KMS-11 (cell line): ENCODE measurements around the gene SND1.

Experiments used
- H2AFZ ChIP-seq: fragments of 200-600 bp; sonication (generic); 2 replicates; pipeline ENCODE4 v1.6.1; 2016; ENCODE audit warnings: antibody characterized with exemption, mixed run types, low read depth
- H3K27ac ChIP-seq: fragments of 200-600 bp; sonication (generic); 2 replicates; pipeline ENCODE4 v1.6.1; 2016; ENCODE audit warnings: mild to moderate bottlenecking, mixed run types
- H3K27me3 ChIP-seq: fragments of 200-600 bp; sonication (generic); 2 replicates; pipeline ENCODE4 v1.6.1; 2017; ENCODE audit warnings: mild to moderate bottlenecking, low read depth, mixed run types, moderate library complexity; ENCODE audit not compliant: insufficient read depth
- H3K36me3 ChIP-seq: fragments of 200-600 bp; sonication (generic); 2 replicates; pipeline ENCODE4 v1.6.1; 2017; ENCODE audit warnings: mild to moderate bottlenecking, mixed run types; ENCODE audit not compliant: insufficient read depth
- H3K4me1 ChIP-seq: fragments of 200-600 bp; sonication (generic); 2 replicates; pipeline ENCODE4 v1.6.1; 2016; ENCODE audit warnings: mild to moderate bottlenecking, low read depth, mixed run types; ENCODE audit not compliant: poor library complexity, severe bottlenecking
- H3K4me2 ChIP-seq: fragments of 200-600 bp; sonication (generic); 2 replicates; pipeline ENCODE4 v1.7.0; 2016; ENCODE audit warnings: mild to moderate bottlenecking, mixed run types
- H3K4me3 ChIP-seq: fragments of 200-600 bp; sonication (generic); IDR thresholded peaks from 2 replicates; pipeline ENCODE4 v1.6.1; 2017; ENCODE audit warnings: low read depth, low read length, mixed read lengths; ENCODE audit not compliant: insufficient read depth
- H3K79me2 ChIP-seq: fragments of 200-600 bp; sonication (generic); 2 replicates; pipeline ENCODE4 v1.6.1; 2016; ENCODE audit warnings: low read depth, mixed run types; ENCODE audit not compliant: insufficient read depth
- H3K9ac ChIP-seq: fragments of 200-600 bp; sonication (generic); 2 replicates; pipeline ENCODE4 v1.6.1; 2016; ENCODE audit warnings: mild to moderate bottlenecking, mixed run types
- H4K20me1 ChIP-seq: fragments of 200-600 bp; sonication (generic); 2 replicates; pipeline ENCODE4 v1.6.1; 2016; ENCODE audit warnings: mild to moderate bottlenecking, mixed run types; ENCODE audit not compliant: insufficient read depth
- CTCF ChIP-seq: fragments of 200-600 bp; sonication (generic); conservative IDR thresholded peaks from 2 replicates; pipeline ENCODE4 v1.6.1; 2017; ENCODE audit warnings: low read depth, mild to moderate bottlenecking, antibody characterized with exemption, low read length, moderate library complexity, mixed read lengths

SND1 gene

DNA sequence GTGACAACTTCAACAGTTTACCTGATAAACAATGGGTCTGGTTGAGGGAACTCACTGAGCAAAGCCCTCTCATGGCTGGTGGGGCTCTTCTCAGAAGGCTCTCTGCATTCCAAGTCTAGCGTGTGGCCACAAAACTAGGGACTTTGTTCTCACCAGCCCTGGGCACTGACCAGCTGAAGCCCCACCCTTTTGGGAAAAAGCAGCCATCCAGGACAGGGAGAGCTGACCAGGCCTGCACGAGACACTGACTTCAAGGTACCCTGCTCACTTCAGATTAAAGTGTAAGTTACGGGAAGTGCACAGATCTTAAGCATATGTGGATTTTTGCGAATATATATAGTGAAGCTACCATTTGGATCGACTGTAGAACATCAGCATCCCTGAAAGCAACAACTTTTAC is 446.6 kb downstream of the SND1 start:
- H3K9ac ChIP-seq, result no peak overlapping the region
- H3K4me1 ChIP-seq, result no peaks in the 10 kb centered on the region
- H2AFZ ChIP-seq, result no peak overlapping the region
- H4K20me1 ChIP-seq, result no peaks in the 10 kb centered on the region
- TF ChIP-seq CTCF, result no peak
- no peak overlapping the region for H3K4me3 ChIP-seq
- no peaks in the 10 kb centered on the region for H3K79me2 ChIP-seq
- no peak overlapping the region for H3K27ac ChIP-seq
- no peaks in the 10 kb centered on the region for H3K36me3 ChIP-seq
- H3K27me3 ChIP-seq, result no peaks in the 10 kb centered on the region
- no peak overlapping the region for H3K4me2 ChIP-seq

DNA sequence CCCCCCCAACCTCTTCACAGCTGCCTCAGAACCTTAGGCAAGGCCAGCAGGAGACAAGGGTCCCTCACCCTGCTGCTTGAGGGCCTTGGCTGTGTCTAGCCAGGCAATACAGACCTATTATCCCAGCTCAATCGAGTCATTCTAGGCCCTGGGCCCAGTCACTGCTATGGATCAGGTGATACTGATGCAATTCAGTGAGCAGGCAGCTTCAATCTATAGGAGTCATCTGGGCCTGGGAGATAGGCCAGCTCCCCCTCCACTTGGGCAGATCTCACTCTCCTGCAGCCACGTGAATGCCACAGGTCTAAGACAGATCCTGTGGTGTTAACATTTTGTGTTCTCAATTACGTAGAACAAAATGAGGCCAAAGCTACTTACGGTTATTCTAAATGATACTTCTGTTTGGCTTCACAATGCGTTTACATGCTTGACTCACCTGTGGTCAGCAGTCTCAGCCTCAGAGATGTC is 447.2 kb downstream of the SND1 start:
- H3K4me2 ChIP-seq, result no peak overlapping the region
- H3K27ac ChIP-seq, result no peak overlapping the region

GRCh38 chr7:128100225-128100948 is 448.4 kb downstream of the SND1 start:
- H3K4me1 ChIP-seq, result no peaks in the 10 kb centered on the region
- H3K27ac ChIP-seq, result no peak overlapping the region
- H3K4me2 ChIP-seq, result no peak overlapping the region
- H3K4me3 ChIP-seq, result no peak overlapping the region
- H3K27me3 ChIP-seq, result no peaks in the 10 kb centered on the region
- no peaks in the 10 kb centered on the region for H3K79me2 ChIP-seq
- no peak overlapping the region for H3K9ac ChIP-seq
- no peak for TF ChIP-seq CTCF
- H3K36me3 ChIP-seq, result no peaks in the 10 kb centered on the region
- no peaks in the 10 kb centered on the region for H4K20me1 ChIP-seq
- no peak overlapping the region for H2AFZ ChIP-seq

More for the DNA sequence above, 447.2 kb downstream of the SND1 start:
- no peaks in the 10 kb centered on the region for H3K36me3 ChIP-seq
- H3K79me2 ChIP-seq, result no peaks in the 10 kb centered on the region
- no peak overlapping the region for H3K4me3 ChIP-seq
- no peaks in the 10 kb centered on the region for H3K27me3 ChIP-seq
- no peaks in the 10 kb centered on the region for H3K4me1 ChIP-seq
- no peak overlapping the region for H2AFZ ChIP-seq
- no peak for TF ChIP-seq CTCF
- no peaks in the 10 kb centered on the region for H4K20me1 ChIP-seq
- H3K9ac ChIP-seq, result no peak overlapping the region

DNA sequence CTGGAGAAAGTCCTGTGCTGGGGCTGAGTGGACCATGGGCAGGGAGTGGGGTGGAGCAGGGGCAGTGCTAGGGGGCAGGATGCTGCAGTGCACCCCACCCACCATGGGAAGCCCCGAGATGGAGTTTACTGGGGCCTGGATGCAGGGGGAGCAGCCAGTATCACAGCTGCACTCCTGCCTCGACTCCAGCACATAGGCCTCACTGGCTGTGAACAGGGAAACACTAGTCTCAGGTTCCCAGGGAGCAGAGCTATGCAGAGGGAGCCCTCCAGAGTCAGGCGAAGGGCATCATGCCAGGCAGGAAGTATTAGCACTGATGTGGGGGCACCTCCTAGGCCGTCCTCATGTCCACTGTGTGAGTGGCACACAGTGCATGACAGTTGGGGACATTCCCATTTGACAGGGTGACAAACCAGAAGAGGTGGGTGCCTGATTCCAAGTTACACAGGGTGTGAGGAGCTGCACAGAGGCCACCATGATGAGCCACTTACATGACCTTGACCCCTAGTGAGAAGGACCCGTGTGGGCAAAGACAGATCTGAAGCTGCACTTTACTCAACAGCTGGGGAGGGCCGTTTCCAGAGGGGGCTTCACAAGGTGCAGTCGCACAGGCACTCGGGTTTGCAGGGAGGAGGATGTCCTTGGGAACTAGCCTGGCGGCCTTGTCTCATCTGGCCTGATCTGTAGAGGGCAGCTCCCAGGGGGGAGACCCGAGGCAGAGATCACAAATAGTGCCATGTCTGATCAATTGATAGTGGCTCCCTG is 449.1 kb downstream of the SND1 start:
- Histone ChIP-seq H3K4me2 (no peak overlapping the region), H3K79me2 (no peaks in the 10 kb centered on the region), H2AFZ (no peak overlapping the region), H3K9ac (no peak overlapping the region), H3K4me1 (no peaks in the 10 kb centered on the region), H3K36me3 (no peaks in the 10 kb centered on the region), H3K27ac (no peak overlapping the region), H3K27me3 (no peaks in the 10 kb centered on the region), H4K20me1 (no peaks in the 10 kb centered on the region), H3K4me3 (no peak overlapping the region)
- TF ChIP-seq CTCF, result no peak
